HG03442 (cell line): ENCODE measurements around the gene TUBG1.
"Not testable (repeated sequence)": the region's sequence is repeated elsewhere in the genome, so short reads cannot be mapped to it uniquely, and the experiment has no call there.

Experiments used
- ATAC-seq: cut with Tn5 transposase; IDR thresholded peaks from one replicate; pipeline ENCODE4 v1.9.1; 2021; ENCODE audit warnings: mild to moderate bottlenecking, moderate library complexity; ENCODE audit not compliant: unreplicated experiment

Gene TUBG1

GRCh38 chr17:42621987-42622386 lies 12.5 kb downstream of the TUBG1 start:
- ATAC-seq: not testable (repeated sequence)

DNA sequence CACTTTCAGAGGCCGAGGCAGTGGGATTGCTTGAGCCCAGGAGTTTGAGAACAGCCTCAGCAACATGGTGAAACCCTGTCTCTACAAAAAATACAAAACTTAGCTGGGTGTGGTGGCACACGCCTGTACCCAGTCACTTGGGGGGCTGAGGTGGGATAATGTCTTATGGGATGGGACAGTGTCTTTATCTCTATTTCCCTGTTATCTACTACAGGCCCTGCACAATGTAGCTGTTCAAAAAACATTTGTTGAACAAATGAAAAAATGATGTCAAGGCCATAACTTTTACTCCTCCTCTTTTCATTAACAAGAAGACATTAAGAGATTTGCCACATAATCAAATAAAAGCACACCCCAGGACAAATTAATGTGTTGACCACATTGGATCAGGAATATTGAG lies 13.8 kb downstream of the TUBG1 start:
- ATAC-seq: no peak

DNA sequence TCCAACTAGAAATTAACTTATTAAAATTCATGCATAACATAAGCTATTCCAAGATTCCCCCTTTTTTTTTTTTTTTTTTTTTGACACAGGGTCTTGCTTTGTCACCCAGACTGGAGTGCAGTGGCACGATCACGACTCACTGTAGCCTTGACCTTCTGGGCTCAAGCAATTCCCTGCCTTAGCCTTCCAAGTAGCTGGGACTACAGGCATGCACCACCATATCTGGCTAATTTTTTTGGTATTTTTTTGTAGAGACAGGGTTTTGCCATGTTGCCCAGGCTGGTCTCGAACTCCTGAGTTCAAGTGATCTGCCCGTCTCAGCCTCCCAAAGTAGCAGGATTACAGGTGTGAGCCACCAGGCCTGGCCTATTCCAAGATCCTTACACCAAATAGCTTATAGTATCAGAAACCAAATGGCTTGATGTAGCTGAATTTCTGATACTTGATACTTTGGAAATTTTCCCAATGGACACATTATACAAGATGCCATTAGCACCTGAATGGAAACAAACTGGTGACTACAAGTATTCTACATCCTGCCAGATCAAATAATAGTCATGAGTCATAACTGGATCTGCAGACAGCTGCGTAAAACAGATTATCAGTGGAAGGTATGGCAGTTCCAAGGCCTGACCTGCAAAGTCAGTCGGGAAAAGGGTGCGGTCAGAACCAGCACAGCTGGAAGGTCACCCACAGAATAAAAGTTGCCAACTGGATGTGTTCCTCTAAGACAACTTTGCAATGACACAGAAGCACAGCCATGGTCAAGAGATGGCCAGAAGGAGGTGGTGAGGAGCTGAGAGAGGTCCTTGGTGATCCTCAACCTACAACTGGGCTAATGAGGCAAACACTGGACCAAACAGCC lies 14.5 kb downstream of the TUBG1 start:
- ATAC-seq: no peak

GRCh38 chr17:42627032-42627764 lies 17.7 kb downstream of the TUBG1 start:
- not testable (repeated sequence) for ATAC-seq

- ATAC-seq: no peak
Observed at GRCh38 chr17:42629411-42630009, 20.0 kb downstream of the TUBG1 start.

DNA sequence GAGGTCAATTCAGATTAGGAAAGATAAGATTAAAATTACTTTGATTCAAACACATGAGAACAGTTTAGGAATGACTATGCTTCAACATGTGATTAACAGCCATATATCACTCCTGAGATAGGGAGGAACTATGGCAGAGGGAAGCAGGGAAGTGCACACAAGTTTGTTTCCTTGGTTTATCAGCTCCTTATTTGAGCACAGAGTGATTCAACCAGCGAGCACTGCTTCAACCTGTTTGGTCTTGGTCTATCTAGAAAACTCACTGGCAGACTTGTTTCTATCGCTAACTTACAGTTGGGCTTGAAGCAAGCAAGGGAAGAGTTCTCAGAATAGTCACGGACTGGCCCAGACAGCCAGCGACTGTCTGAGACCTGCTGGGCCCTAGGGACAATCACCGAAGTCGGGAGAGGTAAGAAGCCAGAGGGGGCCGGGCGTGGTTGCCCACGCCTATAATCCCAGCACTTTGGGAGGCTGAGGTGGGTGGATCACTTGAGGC lies 23.5 kb downstream of the TUBG1 start:
- no peak for ATAC-seq

GRCh38 chr17:42639525-42640113 lies 30.1 kb downstream of the TUBG1 start:
- ATAC-seq: no peak

- no peak for ATAC-seq
Observed at GRCh38 chr17:42640121-42640520, 30.6 kb downstream of the TUBG1 start.

DNA sequence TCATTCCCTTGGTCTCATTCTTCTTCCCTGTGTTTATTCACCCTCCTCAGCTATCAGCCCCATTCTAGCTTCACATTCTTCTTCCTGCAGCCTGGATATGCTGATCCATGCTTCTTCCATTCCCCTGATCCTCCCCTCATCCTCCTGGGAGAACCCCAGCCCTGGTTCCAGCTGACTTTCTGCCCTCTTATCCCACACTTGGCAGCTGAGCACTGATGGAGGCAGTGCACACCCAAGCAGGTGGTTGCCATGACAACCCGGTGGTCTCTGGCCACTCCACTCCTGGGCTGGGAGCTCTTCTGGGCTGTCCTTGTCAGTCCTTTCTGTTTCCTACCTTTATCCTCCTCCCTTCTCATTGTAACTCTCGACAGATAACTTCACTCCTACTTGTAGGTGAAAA lies 32.9 kb downstream of the TUBG1 start:
- no peak for ATAC-seq

DNA sequence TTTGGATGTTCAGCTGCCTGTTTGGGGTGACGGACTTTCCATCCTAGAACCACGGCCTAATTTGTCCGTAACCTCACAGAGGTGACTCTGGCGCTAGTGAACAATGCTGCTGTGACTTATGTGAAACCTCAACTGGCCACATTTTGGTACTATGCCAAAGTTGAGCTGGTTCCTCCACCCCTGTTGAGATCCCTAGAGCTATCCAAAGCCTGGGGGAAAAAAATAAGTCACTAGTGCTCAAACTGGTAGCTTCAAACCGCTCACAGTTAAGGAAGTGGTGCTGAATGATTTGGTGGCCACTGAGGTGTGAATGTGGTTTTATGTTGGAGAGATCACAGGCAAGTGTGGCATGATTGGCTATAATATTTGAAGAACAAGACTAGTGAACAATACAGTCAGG lies 38.3 kb downstream of the TUBG1 start:
- no peak for ATAC-seq

- ATAC-seq: no peak
Observed at GRCh38 chr17:42651392-42651791, 41.9 kb downstream of the TUBG1 start.

DNA sequence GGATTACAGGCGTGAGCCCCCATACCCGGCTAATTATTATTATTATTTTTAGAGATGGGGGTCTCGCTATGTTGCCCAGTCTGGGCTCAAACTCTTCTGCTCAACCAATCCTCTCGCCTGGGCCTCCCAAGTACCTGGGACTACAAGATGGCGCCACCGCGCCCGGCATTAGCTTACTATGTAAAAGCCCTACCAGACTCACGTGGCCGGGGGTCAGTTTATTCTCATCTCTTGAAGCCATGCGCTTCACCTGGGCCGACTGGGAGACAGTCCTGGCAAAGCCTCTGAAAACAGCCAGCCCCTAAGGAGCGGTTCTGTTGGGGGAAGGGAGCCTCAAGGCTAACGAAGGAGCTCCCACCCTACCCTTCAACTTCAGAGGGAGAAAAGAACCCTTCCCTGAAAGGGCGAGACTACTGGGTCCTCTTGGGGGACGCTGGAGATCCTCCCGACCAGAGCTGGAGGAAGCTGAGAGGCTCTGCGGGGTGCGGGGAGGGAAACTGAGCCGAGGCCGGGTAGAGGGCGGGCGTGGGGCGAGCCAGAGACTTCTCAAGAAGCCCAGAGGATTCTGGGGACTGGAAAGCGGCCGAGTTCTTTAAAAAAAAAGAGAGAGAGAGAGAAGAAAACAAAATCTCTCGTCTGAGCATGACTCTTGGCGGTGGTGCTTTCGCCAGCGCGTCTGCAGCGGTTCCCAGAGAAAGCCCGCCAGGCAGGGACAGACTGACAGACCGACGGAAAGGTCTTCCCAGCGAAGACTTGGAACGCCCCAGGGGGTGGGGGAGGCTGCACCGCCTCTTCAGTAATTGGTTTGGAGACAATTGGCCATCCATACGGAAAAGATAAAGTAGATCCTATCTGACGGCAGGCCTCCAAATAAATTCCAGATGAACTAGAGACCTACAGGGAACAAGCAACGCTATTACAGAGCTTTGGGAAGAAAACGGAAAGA lies 44.0 kb downstream of the TUBG1 start:
- no peak for ATAC-seq

- no peak for ATAC-seq
Observed at GRCh38 chr17:42655528-42655927, 46.0 kb downstream of the TUBG1 start.

DNA sequence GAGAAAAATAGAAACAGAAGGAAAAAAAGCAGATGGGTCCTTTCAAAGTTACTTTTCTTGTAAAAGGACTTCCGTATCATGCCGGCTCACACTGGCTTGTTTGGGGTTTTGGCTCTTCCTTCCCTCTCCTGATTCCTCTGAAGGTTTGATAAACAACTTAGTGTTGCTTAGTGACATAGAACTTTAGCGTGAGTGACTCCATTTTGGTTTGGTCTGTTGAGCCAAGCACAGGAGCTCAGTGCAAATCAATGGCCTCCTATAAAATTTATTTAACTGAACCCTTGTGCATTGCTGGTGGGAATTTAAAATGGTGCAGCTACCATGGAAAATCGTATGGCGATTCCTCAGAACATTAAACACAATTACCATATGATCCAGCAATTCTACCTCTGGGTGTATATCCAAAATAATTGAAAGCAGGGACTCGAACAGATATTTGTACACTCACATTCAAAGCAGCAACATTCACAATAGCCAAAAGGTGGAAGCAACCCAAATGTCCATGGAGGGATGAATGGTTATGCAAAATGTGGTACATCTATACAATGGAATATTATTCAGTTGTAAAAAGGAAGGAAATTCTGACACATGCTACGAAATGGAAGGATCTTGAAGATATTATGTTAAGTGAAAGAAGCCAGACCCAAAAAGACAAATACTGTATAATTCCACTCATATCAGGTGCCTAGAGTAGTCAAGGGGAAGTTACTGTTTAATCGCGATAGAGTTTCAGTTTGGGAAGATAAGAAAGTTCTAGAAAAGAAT lies 48.5 kb downstream of the TUBG1 start:
- no peak for ATAC-seq

- ATAC-seq: no peak
Observed at GRCh38 chr17:42659079-42659931, 49.8 kb downstream of the TUBG1 start, which contains the start of gene TUBG2. TUBG2 (plus strand) TSS chr17:42659284; CDS start chr17:42659504, 220 bp downstream.

DNA sequence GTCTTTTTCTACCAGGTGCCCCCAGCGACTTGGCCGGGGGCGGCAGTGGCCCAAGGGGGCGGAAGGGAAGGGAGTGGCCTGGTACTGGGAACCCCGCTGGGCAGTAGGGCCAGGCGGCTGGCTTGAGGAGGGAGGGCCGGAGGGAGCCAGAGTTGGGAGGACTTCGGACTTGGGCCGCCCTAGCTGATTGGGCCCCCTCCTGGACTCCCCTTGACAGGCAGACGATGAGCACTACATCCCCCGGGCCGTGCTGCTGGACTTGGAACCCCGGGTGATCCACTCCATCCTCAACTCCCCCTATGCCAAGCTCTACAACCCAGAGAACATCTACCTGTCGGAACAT lies 50.4 kb downstream of the TUBG1 start:
- not testable (repeated sequence) for ATAC-seq

DNA sequence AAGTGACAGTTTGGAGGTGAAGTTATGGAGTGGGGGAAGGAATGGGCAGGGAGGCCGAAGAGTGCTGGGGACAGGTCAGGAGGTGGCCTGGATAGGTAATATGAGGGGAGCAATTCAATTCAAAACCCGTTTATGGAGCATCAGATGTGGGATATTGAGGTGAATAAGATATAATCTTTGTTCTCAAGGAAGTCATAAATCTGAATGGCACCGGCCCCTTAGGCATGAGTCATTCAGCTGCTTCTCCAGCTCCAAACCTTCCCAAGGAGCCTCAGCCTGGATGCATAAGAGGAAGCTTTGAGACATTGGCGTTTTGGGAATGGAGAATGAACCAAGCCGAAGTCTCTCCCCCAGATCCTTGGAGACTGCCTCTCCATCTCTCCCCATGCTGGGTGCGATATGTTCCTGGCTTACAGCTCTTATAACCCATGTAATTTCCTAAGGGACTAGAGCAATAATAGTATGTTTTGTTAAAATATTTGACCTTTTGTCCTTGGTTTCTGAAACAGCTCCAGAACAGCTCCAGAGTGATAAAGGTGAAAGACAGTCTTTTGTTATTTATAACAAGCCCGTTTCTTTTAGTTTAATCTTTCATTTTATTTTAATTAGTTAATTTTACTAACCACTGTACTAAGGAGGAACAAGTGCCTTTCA lies 51.3 kb downstream of the TUBG1 start:
- no peak for ATAC-seq
